KMS-11 (cell line): ENCODE results near the gene PAN3.

Source experiments
- H2AFZ ChIP-seq: fragments of 200-600 bp; sonication (generic); 2 replicates; pipeline ENCODE4 v1.6.1; 2016; ENCODE audit warnings: antibody characterized with exemption, mixed run types, low read depth
- H3K27ac ChIP-seq: fragments of 200-600 bp; sonication (generic); 2 replicates; pipeline ENCODE4 v1.6.1; 2016; ENCODE audit warnings: mild to moderate bottlenecking, mixed run types
- H3K27me3 ChIP-seq: fragments of 200-600 bp; sonication (generic); 2 replicates; pipeline ENCODE4 v1.6.1; 2017; ENCODE audit warnings: mild to moderate bottlenecking, low read depth, mixed run types, moderate library complexity; ENCODE audit not compliant: insufficient read depth
- H3K36me3 ChIP-seq: fragments of 200-600 bp; sonication (generic); 2 replicates; pipeline ENCODE4 v1.6.1; 2017; ENCODE audit warnings: mild to moderate bottlenecking, mixed run types; ENCODE audit not compliant: insufficient read depth
- H3K4me1 ChIP-seq: fragments of 200-600 bp; sonication (generic); 2 replicates; pipeline ENCODE4 v1.6.1; 2016; ENCODE audit warnings: mild to moderate bottlenecking, low read depth, mixed run types; ENCODE audit not compliant: poor library complexity, severe bottlenecking
- H3K4me2 ChIP-seq: fragments of 200-600 bp; sonication (generic); 2 replicates; pipeline ENCODE4 v1.7.0; 2016; ENCODE audit warnings: mild to moderate bottlenecking, mixed run types
- H3K4me3 ChIP-seq: fragments of 200-600 bp; sonication (generic); IDR thresholded peaks from 2 replicates; pipeline ENCODE4 v1.6.1; 2017; ENCODE audit warnings: low read depth, low read length, mixed read lengths; ENCODE audit not compliant: insufficient read depth
- H3K79me2 ChIP-seq: fragments of 200-600 bp; sonication (generic); 2 replicates; pipeline ENCODE4 v1.6.1; 2016; ENCODE audit warnings: low read depth, mixed run types; ENCODE audit not compliant: insufficient read depth
- H3K9ac ChIP-seq: fragments of 200-600 bp; sonication (generic); 2 replicates; pipeline ENCODE4 v1.6.1; 2016; ENCODE audit warnings: mild to moderate bottlenecking, mixed run types
- H4K20me1 ChIP-seq: fragments of 200-600 bp; sonication (generic); 2 replicates; pipeline ENCODE4 v1.6.1; 2016; ENCODE audit warnings: mild to moderate bottlenecking, mixed run types; ENCODE audit not compliant: insufficient read depth
- TF ChIP-seq, protein P1 (sequence below): fragments of 200-600 bp; sonication (generic); conservative IDR thresholded peaks from 2 replicates; pipeline ENCODE4 v1.6.1; 2017; ENCODE audit warnings: low read depth, mild to moderate bottlenecking, antibody characterized with exemption, low read length, moderate library complexity, mixed read lengths

The PAN3 gene

DNA sequence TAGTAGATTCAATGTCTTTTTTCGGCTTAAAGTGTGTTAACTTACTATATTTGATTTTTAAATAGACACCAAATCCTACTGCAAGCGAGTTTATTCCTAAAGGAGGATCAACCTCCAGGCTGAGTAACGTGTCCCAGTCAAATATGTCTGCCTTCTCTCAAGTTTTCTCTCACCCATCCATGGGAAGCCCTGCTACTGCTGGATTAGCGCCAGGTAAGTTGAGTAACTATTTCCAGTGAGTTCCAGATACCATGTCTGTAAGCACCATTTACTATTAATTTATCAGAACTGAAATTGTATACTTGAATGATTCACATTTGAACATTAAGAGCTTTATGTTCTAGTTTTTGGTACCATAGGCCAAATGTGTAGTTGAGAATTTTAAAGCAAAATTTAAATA, 81.8 kb downstream of the PAN3 start:
- TF ChIP-seq, protein P1, sequence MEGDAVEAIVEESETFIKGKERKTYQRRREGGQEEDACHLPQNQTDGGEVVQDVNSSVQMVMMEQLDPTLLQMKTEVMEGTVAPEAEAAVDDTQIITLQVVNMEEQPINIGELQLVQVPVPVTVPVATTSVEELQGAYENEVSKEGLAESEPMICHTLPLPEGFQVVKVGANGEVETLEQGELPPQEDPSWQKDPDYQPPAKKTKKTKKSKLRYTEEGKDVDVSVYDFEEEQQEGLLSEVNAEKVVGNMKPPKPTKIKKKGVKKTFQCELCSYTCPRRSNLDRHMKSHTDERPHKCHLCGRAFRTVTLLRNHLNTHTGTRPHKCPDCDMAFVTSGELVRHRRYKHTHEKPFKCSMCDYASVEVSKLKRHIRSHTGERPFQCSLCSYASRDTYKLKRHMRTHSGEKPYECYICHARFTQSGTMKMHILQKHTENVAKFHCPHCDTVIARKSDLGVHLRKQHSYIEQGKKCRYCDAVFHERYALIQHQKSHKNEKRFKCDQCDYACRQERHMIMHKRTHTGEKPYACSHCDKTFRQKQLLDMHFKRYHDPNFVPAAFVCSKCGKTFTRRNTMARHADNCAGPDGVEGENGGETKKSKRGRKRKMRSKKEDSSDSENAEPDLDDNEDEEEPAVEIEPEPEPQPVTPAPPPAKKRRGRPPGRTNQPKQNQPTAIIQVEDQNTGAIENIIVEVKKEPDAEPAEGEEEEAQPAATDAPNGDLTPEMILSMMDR: no peak
- no peak overlapping the region for H3K4me2 ChIP-seq
- no peaks in the 10 kb centered on the region for H3K79me2 ChIP-seq
- H3K9ac ChIP-seq: no peak overlapping the region
- H2AFZ ChIP-seq: no peak overlapping the region
- H3K27ac ChIP-seq: no peak overlapping the region
- H3K27me3 ChIP-seq: no peaks in the 10 kb centered on the region
- H3K4me1 ChIP-seq: no peaks in the 10 kb centered on the region
- no peaks in the 10 kb centered on the region for H3K36me3 ChIP-seq
- no peaks in the 10 kb centered on the region for H4K20me1 ChIP-seq
- H3K4me3 ChIP-seq: no peak overlapping the region

DNA sequence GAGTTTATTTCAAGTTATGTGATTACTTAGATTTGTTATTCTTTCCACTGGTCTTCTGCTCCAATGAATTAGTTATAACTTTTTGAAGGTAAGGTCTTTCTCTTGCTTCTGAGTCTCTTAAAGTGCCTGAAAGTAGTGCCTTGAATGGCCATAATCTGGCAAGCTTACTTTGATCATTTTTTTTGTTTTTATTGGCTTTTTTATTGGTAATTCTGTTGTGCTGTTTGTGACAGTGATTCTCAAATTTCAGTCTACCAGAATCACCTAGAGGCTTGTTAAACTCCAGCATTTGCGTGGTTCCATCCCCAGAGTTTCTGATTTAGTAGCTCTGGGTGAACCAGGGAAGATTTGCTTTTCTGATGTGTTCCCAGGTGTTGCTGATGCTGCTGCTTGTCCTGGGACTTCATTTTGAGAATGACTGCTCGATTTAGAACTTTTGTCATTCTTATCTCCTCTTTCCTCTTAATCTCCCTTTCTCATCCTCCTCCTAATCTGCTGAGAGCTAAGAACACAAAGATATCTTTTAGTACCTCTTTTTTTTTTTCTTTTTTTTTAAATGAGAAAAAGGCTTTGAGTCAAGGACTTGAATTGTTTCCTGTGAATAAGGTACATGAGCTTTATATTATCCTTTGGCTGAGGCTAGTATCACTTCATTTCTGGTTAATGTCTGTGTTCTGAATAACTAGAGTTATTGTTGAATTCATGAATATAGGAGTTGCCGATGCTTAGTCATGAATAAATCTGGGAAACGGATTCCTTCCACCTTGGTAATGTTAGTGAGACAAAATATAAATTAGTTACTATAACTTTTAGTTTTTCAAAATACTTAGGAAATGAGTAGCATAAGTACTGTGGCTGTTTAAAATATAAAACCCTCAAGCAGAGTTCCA, 91.4 kb downstream of the PAN3 start:
- Histone ChIP-seq H3K4me1 (no peaks in the 10 kb centered on the region), H4K20me1 (no peaks in the 10 kb centered on the region), H2AFZ (no peak overlapping the region), H3K4me3 (no peak overlapping the region), H3K27me3 (no peaks in the 10 kb centered on the region), H3K79me2 (no peaks in the 10 kb centered on the region), H3K36me3 (no peaks in the 10 kb centered on the region), H3K27ac (no peak overlapping the region), H3K9ac (no peak overlapping the region), H3K4me2 (no peak overlapping the region)
- TF ChIP-seq, protein P1: no peak

DNA sequence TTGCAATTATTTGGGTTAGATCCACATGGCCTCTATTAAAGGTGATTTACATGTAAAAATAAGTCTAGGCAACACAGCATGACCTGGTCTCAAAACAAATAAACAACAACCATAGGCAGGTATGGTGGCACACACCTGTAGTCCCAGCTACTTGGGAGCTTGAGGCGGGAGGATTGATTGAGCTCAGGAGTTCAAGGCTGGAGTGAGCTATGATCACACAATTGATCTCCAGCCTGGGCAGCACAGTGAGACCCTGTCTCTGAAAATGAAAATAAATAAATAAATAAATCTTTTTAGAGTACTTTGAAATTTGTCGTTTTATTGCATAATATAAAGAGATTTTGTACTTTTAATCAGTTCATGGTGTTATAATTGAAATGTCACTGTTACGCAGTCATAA, 93.3 kb downstream of the PAN3 start:
- H3K4me1 ChIP-seq: no peaks in the 10 kb centered on the region

DNA sequence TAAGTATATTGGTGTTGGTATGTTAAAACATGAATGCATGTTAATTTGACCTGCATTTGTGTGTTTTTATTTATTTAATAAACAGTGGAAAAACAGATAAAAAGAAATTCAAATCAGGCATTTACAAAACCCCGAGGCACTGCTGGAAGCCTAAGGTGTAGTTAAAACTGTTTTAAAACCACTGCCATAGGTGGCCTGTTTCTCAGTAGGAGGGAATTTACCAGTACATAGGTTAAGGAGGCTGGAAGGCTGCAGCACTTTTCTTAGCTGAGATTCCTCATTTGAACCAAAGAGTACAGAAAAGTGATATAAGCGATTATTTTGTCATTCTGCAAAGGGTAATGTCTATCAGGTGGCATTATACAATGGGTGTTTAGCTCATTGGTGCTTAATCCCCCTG, 99.6 kb downstream of the PAN3 start:
- Histone ChIP-seq H3K79me2 (no peaks in the 10 kb centered on the region), H3K27ac (no peak overlapping the region), H3K36me3 (no peaks in the 10 kb centered on the region), H3K4me2 (no peak overlapping the region), H3K9ac (no peak overlapping the region), H2AFZ (no peak overlapping the region), H3K27me3 (no peaks in the 10 kb centered on the region), H3K4me1 (no peaks in the 10 kb centered on the region), H4K20me1 (no peaks in the 10 kb centered on the region), H3K4me3 (no peak overlapping the region)
- TF ChIP-seq, protein P1: no peak

More for the DNA sequence above, 93.3 kb downstream of the PAN3 start:
- Histone ChIP-seq H3K4me3 (no peak overlapping the region), H4K20me1 (no peaks in the 10 kb centered on the region), H3K9ac (no peak overlapping the region), H3K36me3 (no peaks in the 10 kb centered on the region), H2AFZ (no peak overlapping the region), H3K27ac (no peak overlapping the region), H3K27me3 (no peaks in the 10 kb centered on the region), H3K79me2 (no peaks in the 10 kb centered on the region), H3K4me2 (no peak overlapping the region)
- TF ChIP-seq, protein P1: no peak
